Thoracic aorta (tissue), 2 donors: Measurements from ENCODE around the gene FXR2. TPM values are rescaled to one million over a fixed set of nuclear protein-coding genes. Genes with fewer than 3 reads are reported as not detected.
"Not testable (repeated sequence)": the region's sequence is repeated elsewhere in the genome, so short reads cannot be mapped to it uniquely, and the experiment has no call there.

Source experiments
- ATAC-seq: fragments of 150-250 bp; one replicate; pipeline ENCODE4 v1.8.0; 2017; ENCODE audit warnings: low read depth; ENCODE audit not compliant: insufficient number of reproducible peaks, low FRiP score
- DNase-seq: peaks from one replicate; pipeline ENCODE4 v3.0.0-alpha.2; 2020; ENCODE audit warnings: low spot score
- H3K27ac ChIP-seq, 2 donors: fragments of 200-600 bp; sonication (generic); 1 replicate in 1 of 2; 2 replicates in 1 of 2; pipeline ENCODE4 v1.5.1; 2016; ENCODE audit warnings: mild to moderate bottlenecking in 2 of 2, moderate library complexity in 2 of 2
- H3K27me3 ChIP-seq: fragments of 200-600 bp; sonication (generic); replicated peaks from 2 replicates; pipeline ENCODE4 v1.6.0; 2016; ENCODE audit warnings: mild to moderate bottlenecking; ENCODE audit not compliant: insufficient read depth
- H3K36me3 ChIP-seq: fragments of 200-600 bp; sonication (generic); one replicate; pipeline ENCODE4 v1.5.1; 2016
- H3K4me1 ChIP-seq, 2 donors: fragments of 200-600 bp; sonication (generic); 1 replicate in 1 of 2; 2 replicates in 1 of 2; pipeline versions ENCODE4 v1.5.1 to v1.6.0; 2016; ENCODE audit warnings: low read depth in 2 of 2, mild to moderate bottlenecking in 1 of 2; ENCODE audit not compliant: control insufficient read depth in 1 of 2
- H3K4me3 ChIP-seq: fragments of 200-600 bp; sonication (generic); 2 replicates; pipeline ENCODE4 v1.5.1; 2016; ENCODE audit warnings: mild to moderate bottlenecking
- H3K9me3 ChIP-seq: fragments of 200-600 bp; sonication (generic); 2 replicates; pipeline ENCODE4 v1.5.1; 2016
- total RNA-seq, 2 donors: library from RNA; depleted of rRNA; stranded (reverse); fragments of >200 nt; gene quantifications; one replicate each; pipeline versions ENCODE4 v1.1.0 to v1.2.3, GENCODE V29; 2016
- TF ChIP-seq, protein P1 (sequence below): fragments of 200-600 bp; sonication (generic); IDR thresholded peaks from one replicate; pipeline ENCODE4 v1.5.1; 2019; ENCODE audit warnings: antibody characterized with exemption

Gene FXR2
- total RNA-seq, 2 donors from 2014 or later = 42.8 to 53.9 TPM

DNA sequence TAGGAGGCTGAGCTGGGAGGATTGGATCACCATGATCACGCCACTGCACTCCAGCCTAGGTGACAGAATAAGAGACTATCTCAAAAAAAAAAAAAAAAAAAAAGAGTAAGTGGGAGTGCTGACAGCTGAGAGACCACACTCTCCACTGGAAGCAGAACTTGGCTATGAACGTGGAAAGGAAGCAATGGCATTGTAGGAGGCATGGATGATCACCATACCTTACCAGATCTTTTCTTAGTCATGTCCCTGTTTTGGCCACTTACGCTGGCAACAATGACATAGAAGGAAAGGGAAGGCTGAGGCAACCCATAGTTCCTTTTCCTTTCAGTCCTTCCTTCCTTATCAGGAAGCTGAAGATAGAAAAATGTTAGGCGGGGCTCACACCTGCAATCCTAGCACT, 32.3 kb upstream of the FXR2 start:
- TF ChIP-seq, protein P1, sequence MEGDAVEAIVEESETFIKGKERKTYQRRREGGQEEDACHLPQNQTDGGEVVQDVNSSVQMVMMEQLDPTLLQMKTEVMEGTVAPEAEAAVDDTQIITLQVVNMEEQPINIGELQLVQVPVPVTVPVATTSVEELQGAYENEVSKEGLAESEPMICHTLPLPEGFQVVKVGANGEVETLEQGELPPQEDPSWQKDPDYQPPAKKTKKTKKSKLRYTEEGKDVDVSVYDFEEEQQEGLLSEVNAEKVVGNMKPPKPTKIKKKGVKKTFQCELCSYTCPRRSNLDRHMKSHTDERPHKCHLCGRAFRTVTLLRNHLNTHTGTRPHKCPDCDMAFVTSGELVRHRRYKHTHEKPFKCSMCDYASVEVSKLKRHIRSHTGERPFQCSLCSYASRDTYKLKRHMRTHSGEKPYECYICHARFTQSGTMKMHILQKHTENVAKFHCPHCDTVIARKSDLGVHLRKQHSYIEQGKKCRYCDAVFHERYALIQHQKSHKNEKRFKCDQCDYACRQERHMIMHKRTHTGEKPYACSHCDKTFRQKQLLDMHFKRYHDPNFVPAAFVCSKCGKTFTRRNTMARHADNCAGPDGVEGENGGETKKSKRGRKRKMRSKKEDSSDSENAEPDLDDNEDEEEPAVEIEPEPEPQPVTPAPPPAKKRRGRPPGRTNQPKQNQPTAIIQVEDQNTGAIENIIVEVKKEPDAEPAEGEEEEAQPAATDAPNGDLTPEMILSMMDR = no peak
- H3K27me3 ChIP-seq = peaks cover 23% of the 10 kb centered on the region
- no peak for ATAC-seq

DNA sequence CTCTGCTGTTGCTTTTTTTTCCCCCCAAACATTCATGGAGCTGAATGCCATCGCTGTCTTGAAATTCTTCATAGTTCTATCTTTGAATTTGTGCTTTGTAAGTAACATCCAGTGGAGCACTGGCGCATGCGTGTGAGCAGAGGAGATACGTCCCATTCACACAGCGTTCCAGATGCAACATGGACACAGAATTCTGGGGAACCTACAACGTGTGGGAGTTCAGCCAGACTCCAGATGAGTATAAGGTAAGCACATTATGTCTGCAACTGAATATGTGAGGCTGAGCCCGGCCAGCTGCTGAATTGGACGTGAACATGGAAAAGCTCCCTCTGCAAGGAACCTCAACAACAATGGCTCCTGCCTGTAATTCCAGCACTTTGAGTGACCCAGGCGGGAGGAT, 31.8 kb upstream of the FXR2 start:
- TF ChIP-seq, protein P1 = no peak
- no peak overlapping the region for H3K4me3 ChIP-seq

More for the DNA sequence above, 32.3 kb upstream of the FXR2 start:
- Histone ChIP-seq H3K4me1 (peaks cover 14 to 22% of the 10 kb centered on the region in 2 donors), H3K27ac (no peak overlapping the region), H3K36me3 (no peaks in the 10 kb centered on the region), H3K9me3 (no peaks in the 10 kb centered on the region), H3K4me3 (no peak overlapping the region)
- DNase-seq = no peak

DNA sequence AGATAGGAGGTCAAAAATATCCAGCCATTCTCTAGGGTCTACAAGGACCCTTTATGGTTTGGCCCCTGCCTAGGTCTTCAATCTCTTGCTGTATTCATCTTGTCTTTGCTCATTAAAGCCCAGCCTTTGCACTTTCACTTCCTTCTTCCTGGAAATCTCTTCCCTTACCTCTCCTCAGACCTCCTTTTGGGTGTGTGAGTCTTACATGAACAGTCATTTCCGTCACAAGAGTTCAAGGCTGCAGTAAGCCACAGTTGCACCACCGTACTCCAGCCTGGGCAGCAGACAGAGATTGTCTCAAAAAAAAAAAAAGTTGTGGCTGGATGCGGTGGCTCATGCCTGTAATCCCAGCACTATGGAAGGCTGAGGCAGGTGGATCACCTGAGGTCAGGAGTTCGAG, 30.1 kb upstream of the FXR2 start:
- ATAC-seq = no peak
- TF ChIP-seq, protein P1 = no peak
- H3K27me3 ChIP-seq = peaks cover 1% of the 10 kb centered on the region
- DNase-seq = no peak
- H3K4me3 ChIP-seq = no peak overlapping the region
- peaks cover 0 to under 1% of the 10 kb centered on the region in 2 donors for H3K4me1 ChIP-seq
- H3K27ac ChIP-seq = no peak overlapping the region
- no peaks in the 10 kb centered on the region for H3K36me3 ChIP-seq
- H3K9me3 ChIP-seq = no peaks in the 10 kb centered on the region

More for the DNA sequence above, 31.8 kb upstream of the FXR2 start:
- Histone ChIP-seq H3K9me3 (no peaks in the 10 kb centered on the region), H3K27me3 (peaks cover 17% of the 10 kb centered on the region), H3K4me1 (peaks cover 12 to 17% of the 10 kb centered on the region in 2 donors), H3K27ac (no peak overlapping the region), H3K36me3 (no peaks in the 10 kb centered on the region)
- no peak for ATAC-seq
- no peak for DNase-seq

DNA sequence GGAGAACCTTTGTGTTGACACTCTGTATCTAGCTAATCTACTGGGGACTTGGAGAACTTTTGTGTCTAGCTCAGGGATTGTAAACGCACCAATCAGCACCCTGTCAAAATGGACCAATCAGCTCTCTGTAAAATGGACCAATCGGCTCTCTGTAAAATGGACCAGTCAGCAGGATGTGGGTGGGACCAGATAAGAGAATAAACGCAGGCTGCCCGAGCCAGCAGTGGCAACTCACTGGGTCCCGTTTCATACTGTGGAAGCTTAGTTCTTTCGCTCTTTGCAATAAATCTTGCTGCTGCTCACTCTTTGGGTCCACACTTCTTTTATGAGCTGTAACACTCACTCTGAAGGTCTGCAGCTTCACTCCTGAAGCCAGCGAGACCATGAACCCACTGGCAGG, 26.9 kb upstream of the FXR2 start:
- ATAC-seq, H3K27ac ChIP-seq, H3K4me1 ChIP-seq, DNase-seq, H3K36me3 ChIP-seq, H3K4me3 ChIP-seq, H3K9me3 ChIP-seq, H3K27me3 ChIP-seq: not testable (repeated sequence)

DNA sequence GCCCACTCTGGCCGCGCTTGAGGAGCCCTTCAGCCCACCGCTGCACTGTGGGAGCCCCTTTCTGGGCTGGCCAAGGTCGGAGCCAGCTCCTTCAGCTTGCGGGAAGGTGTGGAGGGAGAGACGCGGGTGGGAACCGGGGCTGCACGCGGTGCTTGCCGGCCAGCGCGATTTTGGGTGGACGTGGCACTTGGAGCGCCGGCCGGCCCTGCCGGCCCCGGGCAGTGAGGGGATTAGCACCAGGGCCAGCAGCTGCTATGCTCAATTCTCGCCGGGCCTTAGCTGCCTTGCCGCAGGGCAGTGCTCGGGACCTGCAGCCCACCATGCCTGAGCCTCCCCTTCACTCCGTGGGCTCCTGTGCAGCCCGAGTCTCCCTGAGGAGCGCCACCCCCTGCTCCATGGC, 26.1 kb upstream of the FXR2 start:
- ATAC-seq = no peak
- Histone ChIP-seq H3K27me3 (no peaks in the 10 kb centered on the region), H3K4me3 (no peak overlapping the region), H3K36me3 (no peaks in the 10 kb centered on the region), H3K4me1 (no peaks in the 10 kb centered on the region), H3K27ac (no peak overlapping the region), H3K9me3 (no peaks in the 10 kb centered on the region)
- TF ChIP-seq, protein P1 = no peak
- no peak for DNase-seq

DNA sequence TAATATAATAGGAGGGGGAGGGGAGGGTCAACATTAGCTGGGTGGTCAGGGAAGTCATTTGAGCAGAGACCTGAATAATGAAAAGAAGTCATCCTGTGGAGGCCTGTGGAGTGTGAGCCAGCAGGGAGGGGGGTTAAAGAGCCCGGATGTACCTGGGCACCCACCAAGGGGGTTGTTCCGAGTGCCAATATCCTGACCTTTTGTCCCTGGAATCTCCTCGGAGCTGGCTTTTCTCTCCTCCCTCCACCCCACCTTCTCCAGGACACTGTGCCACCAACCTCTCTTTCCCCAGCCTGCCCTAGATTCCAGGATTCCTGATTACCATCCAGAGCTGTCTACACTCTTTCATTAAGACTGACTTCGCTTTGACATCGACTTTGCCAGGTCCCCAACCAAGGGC, 21.5 kb upstream of the FXR2 start:
- Histone ChIP-seq H3K27me3 (no peaks in the 10 kb centered on the region), H3K9me3 (no peaks in the 10 kb centered on the region), H3K36me3 (no peaks in the 10 kb centered on the region), H3K4me3 (no peak overlapping the region), H3K4me1 (no peaks in the 10 kb centered on the region), H3K27ac (no peak overlapping the region)
- DNase-seq (no peak), ATAC-seq (no peak)
- TF ChIP-seq, protein P1 = no peak
